NCI-H1092 (cell line): ENCODE results near the gene PAEP.
"Not testable (repeated sequence)": the region's sequence is repeated elsewhere in the genome, so short reads cannot be mapped to it uniquely, and the experiment has no call there.

ENCODE experiments used
- DNase-seq: peaks from one replicate; lab custom pipeline; 2025; lab: John Stamatoyannopoulos, UW

The PAEP gene

DNA sequence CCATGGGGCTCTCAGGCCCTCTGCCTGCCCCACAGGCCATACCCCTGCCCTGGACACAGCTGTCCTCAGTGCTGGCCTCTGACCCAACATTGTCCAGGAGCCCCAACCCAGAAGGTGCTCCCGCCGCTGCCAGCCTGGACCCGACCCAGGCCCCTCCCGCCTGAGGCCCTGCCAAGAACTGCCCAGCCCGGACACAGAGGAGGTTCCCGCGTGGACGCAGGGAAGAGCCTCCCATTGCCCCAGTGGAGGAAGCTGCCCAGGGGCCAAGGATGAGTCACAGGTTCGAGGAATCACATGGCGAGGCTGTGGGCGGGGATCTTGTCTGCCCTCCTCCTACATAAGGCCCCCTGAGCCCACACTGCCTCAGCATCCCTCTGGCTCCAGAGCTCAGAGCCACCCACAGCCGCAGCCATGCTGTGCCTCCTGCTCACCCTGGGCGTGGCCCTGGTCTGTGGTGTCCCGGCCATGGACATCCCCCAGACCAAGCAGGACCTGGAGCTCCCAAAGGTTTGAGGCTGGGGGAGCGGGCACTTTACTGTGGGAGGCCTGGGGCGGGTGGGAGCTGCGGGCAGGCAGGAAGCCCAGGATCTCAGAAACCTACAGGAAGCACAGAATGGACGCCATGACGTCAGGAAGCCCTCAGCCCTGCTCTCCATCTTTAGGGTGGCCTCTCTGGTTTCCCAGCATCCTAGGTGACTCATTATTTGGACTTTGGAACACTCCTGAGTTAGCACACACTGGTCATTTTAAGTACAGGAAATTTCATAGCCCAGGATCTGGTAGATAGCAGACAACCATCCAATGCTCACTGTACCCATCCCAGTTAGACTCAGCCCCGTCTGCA, at the start of gene PAEP:
TSS of gene PAEP (plus strand) at position 366 of the 844 bp plus-strand sequence.
- DNase-seq: no peak

- no peak for DNase-seq
Observed at GRCh38 chr9:135512241-135512603, 49.3 kb upstream of the PAEP start.

- no peak for DNase-seq
Observed at GRCh38 chr9:135512904-135513303, 48.7 kb upstream of the PAEP start.

- no peak for DNase-seq
Observed at GRCh38 chr9:135513351-135513846, 48.2 kb upstream of the PAEP start.

DNA sequence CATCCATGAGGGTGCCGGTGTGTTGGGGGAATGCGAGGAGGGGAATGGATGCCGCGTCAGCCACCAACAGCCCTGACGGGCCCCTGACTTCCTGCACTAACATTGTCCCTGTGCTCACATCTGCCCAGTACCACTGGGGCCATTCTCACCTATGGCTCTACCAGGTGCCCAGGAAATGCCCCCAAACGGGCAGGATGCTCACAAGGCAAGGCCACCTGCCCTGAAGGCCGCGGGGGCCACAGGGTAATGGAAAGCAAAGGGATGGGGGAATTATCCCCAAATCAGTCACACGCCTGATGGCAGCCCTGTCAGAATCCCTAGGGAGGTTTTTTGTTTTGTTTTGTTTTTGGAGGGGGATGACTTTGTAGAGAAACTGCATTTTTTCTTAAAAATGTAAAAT, 47.6 kb upstream of the PAEP start:
- DNase-seq: not testable (repeated sequence)

DNA sequence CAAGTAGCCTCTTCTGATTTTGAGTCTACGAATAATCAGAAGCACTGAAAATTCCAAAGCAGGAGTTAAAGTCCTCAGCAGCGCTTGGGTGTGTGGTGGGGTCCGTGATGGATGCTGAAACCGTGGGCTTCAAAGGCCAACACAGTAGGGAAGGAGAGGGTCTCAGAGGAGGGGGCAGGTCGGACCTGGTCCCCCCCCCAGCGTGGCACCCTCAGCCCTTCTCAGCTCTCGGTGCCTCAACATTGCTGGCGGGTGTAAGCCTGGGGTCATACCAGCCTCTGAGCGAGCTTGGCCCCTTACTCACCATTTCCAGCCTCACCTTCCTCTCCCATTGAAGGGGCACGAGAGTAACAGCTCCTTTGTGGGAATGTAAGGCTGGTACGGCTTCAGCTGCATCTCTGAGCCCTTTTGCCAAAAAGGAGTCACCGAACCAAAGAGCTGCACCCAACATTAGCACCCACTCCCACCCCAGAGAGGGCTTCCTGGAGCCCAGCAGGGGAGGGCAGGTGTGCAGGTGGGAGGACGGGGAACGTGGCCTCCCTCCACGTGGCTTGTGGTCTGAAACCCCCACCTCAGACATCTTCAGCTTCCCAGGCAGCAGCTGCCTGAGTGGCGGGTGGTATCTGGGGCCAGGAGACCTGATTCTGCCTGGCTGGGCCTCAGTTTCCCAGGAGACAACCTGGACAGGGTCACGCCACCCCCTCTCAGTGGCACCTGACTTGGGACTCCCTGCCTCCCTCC, 47.0 kb upstream of the PAEP start:
- DNase-seq: no peak

DNA sequence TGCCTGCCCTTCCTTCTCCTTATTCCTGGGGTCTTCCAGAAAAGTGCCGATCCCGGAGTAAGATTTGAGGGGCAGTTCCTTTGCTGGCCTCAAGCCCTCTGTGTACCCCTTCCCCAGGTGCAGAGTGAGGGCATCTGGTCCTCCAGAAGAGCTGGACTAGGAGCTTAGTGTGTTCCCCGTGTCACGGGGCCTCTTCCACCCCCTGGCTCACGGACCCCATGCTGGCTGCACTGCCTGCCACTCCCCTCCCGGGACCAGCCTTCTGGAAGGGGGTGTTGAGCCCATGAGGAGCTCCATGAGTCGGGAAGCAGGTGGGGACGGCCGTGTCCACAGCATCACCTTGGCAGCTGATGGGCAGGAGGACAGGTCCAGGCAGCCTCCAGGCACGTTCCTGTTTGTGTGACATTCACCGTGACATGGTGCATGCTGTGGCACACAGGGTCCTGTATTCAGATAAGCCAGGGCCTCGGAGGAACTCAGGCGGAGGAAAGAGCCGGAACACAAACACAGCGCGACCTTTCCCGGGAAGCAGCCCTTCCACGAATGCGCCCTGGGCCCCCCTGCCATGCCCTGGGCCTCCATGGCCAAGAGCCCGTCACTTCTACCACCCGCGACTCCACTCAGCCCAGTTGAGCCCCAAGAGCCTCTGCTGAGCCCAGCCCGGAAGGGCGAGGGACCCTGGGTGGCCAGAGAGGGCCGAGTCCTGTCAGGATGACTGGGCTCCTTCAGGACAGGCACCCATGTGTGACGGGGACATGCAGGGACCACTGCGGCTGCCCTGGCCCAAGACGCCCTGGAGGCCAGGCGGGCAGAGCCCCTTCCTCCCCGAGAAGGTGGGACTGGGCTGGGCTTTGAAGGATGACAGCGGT, 46.2 kb upstream of the PAEP start:
- no peak for DNase-seq

GRCh38 chr9:135516132-135516860, 45.3 kb upstream of the PAEP start:
- DNase-seq: no peak

DNA sequence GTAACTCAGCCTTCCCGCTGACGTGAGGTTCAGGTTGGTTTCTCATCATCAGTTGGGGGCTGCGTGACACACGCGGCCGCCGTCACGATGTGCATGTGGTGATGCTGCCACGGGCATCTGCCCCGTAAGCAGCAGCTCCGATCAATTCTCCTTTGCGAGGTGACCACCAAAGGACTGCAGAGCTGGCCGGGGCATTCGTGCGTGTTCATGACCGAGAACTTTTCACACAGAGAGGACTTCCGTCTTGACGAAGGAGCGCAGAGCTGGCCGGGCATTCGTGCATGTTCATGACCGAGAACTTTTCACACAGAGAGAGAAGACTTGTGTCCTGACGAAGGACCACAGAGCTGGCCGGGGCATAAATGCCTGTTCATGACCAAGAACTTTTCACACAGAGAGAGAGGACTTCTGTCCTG, 44.1 kb upstream of the PAEP start:
- no peak for DNase-seq

DNA sequence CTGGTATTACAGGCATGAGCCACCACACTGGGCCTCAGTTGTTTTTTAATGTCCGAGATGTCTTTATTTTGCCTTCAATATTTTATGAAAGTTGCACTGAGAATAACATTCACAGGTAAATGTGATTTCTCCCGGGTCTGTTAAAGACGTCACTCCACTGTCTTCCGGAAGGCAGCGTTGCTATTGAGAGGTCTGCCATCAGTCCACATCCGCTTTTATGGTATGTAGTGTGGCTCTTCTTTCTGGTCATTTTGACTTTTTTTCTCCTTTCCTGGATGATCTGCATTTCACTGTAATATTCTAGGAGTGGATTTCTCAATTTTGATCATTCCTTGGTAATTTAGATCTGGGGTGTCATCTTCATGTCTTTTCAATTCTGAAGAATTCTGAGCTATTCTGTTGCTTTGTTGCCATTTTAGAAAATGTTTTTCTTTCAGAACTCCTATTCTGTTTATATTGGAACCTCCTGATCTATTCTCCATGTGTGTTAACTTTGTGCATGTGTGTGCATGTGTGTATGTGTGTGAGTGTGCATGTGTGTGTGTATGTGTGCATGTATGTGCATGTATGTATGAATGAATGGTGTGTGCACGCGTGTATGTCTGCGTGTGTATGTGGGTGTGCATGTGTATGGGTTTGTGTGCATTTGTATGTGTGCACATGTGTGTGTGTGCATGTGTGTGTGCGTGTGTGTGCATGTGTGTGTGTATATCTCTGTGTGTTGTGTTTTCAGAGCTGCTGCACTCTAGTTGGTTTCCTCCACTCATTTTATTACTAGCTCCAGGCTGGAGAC, 42.2 kb upstream of the PAEP start:
- DNase-seq: no peak

GRCh38 chr9:135520916-135521607, 40.5 kb upstream of the PAEP start, which contains the start of gene LCN1:
Gene LCN1 (plus strand): TSS chr9:135521440. CDS start chr9:135521498, 58 bp downstream.
- DNase-seq: no peak

- no peak for DNase-seq
Observed at GRCh38 chr9:135521608-135522095, 39.9 kb upstream of the PAEP start.

DNA sequence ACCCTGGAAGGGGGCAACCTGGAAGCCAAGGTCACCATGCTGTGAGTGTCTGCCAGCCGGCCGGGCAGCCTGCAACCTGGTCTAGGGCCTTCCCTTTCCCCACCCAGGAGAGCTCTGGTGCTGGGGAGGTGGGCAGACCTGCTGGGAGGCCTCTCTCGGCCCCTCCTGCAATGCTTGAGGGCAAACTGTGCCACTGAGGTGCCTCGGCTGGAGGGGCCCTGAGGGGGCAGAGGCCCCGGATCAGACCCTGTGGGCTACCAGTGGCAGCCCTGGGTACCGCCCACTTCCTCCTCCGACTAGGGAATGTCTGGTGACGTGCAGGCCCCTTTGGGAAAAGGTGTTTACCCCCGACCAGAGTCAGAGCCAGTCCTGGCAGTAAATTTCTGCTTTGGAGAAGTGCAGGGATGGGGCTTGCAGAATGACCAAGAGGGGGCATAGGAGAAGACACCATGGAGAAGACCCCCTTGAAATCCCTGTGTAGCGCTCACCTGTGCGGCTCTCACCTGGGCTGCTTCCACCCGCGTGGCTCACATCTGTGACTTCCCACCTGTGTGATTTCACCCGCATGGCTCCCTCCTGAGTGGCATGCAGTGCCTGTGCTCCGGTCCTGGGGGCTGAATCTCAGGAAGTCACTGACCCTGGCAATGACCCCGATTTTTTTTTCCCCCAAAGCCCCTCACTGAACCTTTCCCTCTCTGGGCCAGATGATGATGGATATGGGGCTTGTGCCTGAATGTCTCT, 39.2 kb upstream of the PAEP start:
- no peak for DNase-seq

DNA sequence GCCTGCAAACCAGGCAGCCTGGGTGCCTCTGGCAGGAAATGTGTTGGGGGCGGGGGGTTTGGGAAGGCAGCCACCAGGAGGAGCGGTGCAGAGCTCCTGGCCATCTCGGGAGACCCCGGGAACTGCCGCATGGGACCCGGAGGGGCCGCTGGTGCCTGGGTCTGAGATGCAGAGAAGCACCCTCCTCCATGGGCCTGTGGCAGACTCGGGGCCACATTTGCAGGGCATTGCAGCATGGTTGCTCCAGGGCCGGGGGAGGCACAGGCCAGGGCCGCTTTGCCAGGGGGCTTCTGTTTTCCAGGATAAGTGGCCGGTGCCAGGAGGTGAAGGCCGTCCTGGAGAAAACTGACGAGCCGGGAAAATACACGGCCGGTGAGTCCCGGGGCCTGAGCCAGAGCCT, 38.6 kb upstream of the PAEP start:
- no peak for DNase-seq

DNA sequence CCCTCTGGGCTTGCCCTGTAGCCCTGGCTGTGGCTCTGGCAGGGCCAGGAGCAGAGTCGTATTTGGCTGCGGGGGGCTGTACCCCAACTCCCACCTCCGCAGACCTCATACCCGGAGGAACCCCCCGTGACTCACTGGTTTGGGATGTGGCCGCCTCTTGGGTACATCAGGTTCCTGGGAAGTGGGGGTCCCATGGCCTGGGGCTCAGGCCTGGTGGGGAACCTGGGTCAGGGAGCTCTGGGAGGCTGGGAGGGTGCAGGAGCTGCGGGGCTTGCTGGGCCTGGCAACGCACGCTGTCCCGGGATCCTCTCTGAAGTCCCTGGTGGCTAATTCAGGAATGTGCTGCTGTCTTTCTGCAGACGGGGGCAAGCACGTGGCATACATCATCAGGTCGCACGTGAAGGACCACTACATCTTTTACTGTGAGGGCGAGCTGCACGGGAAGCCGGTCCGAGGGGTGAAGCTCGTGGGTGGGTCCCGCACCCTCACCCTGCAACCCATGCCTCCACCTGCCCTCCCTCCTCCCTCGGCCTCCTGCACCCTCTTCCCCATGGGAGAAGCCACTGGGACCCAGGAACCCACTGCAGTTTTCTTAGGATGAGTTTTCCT, 37.9 kb upstream of the PAEP start:
- no peak for DNase-seq

GRCh38 chr9:135524130-135524861, 37.3 kb upstream of the PAEP start:
- DNase-seq: no peak

- DNase-seq: no peak
Observed at GRCh38 chr9:135525241-135526088, 36.1 kb upstream of the PAEP start.
